ENCODE data around the gene PHETA1. TPM values are rescaled to one million over a fixed set of nuclear protein-coding genes. Genes with fewer than 3 reads are reported as not detected.
A peak's percentile ranks its signal among the peaks of the same experiment; 100 is the strongest.
"Not testable (repeated sequence)": the region's sequence is repeated elsewhere in the genome, so short reads cannot be mapped to it uniquely, and the experiment has no call there.

The PHETA1 gene
- total RNA-seq, 3 donors from 2014 or later = 6.6 to 10.9 (median 10.2) TPM

GRCh38 chr12:111405149-111405858 is 36.4 kb upstream of the PHETA1 start:
- H3K4me3 ChIP-seq = peak overlapping the region; percentile 68 to 92 (median 90)
- H3K27me3 ChIP-seq = no peaks in the 10 kb centered on the region
- peaks cover 6 to 8% of the 10 kb centered on the region in 2 donors for H3K4me1 ChIP-seq
- peak; percentile 85 to 90 for DNase-seq (ENCODE audit: low spot score in 2 of 2)
- H3K36me3 ChIP-seq = no peaks in the 10 kb centered on the region
- intact Hi-C loops (cut with DNase I; ENCODE audit: low total_unique reads) = no loop called here
- TF ChIP-seq POLR2A (IDR thresholded peaks at IDR 0.05) (no peak), CTCF (IDR thresholded peaks at IDR 0.05) (peak in 2 of 3 donors; percentile 19 to 21), POLR2AphosphoS5 (IDR thresholded peaks at IDR 0.05) (peak in 1 of 3 donors; percentile 44)
- H3K27ac ChIP-seq = peak overlapping the region; percentile 93
- H3K9me3 ChIP-seq = no peaks in the 10 kb centered on the region

GRCh38 chr12:111404362-111405148 is 35.7 kb upstream of the PHETA1 start:
- H3K27me3 ChIP-seq = no peaks in the 10 kb centered on the region
- no peaks in the 10 kb centered on the region for H3K9me3 ChIP-seq
- TF ChIP-seq POLR2A (IDR thresholded peaks at IDR 0.05) (no peak), POLR2AphosphoS5 (IDR thresholded peaks at IDR 0.05) (no peak), CTCF (IDR thresholded peaks at IDR 0.05) (no peak)
- H3K27ac ChIP-seq = peak overlapping the region; percentile 93
- DNase-seq (ENCODE audit: low spot score in 2 of 2) = no peak
- H3K36me3 ChIP-seq = no peaks in the 10 kb centered on the region
- H3K4me3 ChIP-seq = peak overlapping the region; percentile 68 to 92 (median 90)
- intact Hi-C loops (cut with DNase I; ENCODE audit: low total_unique reads) = no loop called here
- peaks cover 0 to 4% of the 10 kb centered on the region in 2 donors for H3K4me1 ChIP-seq

GRCh38 chr12:111402490-111402824 is 33.6 kb upstream of the PHETA1 start:
- H3K27me3 ChIP-seq; DNase-seq (ENCODE audit: low spot score in 2 of 2); H3K36me3 ChIP-seq; H3K4me1 ChIP-seq; H3K9me3 ChIP-seq; intact Hi-C loops (cut with DNase I; ENCODE audit: low total_unique reads): not testable (repeated sequence)
- Histone ChIP-seq H3K27ac (peak overlapping the region; percentile 93), H3K4me3 (peak overlapping the region in 2 of 3 donors; percentile 35 to 52)

GRCh38 chr12:111401167-111401605 is 32.3 kb upstream of the PHETA1 start:
- H3K9me3 ChIP-seq = no peaks in the 10 kb centered on the region
- H3K27me3 ChIP-seq = no peaks in the 10 kb centered on the region
- peaks cover 0 to 3% of the 10 kb centered on the region in 2 donors for H3K4me1 ChIP-seq
- TF ChIP-seq POLR2AphosphoS5 (IDR thresholded peaks at IDR 0.05) = no peak
- TF ChIP-seq POLR2A (IDR thresholded peaks at IDR 0.05) = no peak
- no peak for TF ChIP-seq CTCF (IDR thresholded peaks at IDR 0.05)
- DNase-seq (ENCODE audit: low spot score in 2 of 2) = no peak
- H3K4me3 ChIP-seq = no peak overlapping the region
- no peak overlapping the region for H3K27ac ChIP-seq
- no peaks in the 10 kb centered on the region for H3K36me3 ChIP-seq
- intact Hi-C loops (cut with DNase I; ENCODE audit: low total_unique reads) = no loop called here

GRCh38 chr12:111399741-111400404 is 31.0 kb upstream of the PHETA1 start:
- DNase-seq (ENCODE audit: low spot score in 2 of 2); H3K27ac ChIP-seq; H3K9me3 ChIP-seq; H3K27me3 ChIP-seq; H3K36me3 ChIP-seq; H3K4me3 ChIP-seq; H3K4me1 ChIP-seq: not testable (repeated sequence)
- intact Hi-C loops (cut with DNase I; ENCODE audit: low total_unique reads) = loop anchor here (5.0 to 10.0 kb wide), 2 partner anchors 42 to 275 kb away; no protein-coding TSS in a partner anchor
